Muscle layer of duodenum (tissue), 2 donors: ENCODE data around the gene ALKBH5.

Experiments used
- H3K27ac ChIP-seq: one replicate; pipeline ENCODE4 v1.7.0; 2013; ENCODE audit warnings: mild to moderate bottlenecking, low read length
- H3K27me3 ChIP-seq: one replicate; pipeline ENCODE4 v1.7.0; 2013; ENCODE audit warnings: low read depth, mild to moderate bottlenecking, control low read depth, low read length
- H3K36me3 ChIP-seq, 2 donors: one replicate each; pipeline ENCODE4 v1.7.0; 2013; ENCODE audit warnings: low read length in 2 of 2, control low read depth in 1 of 2, mild to moderate bottlenecking in 1 of 2; ENCODE audit not compliant: insufficient read depth in 2 of 2, control insufficient read depth in 1 of 2
- H3K4me1 ChIP-seq, 2 donors: one replicate each; pipeline ENCODE4 v1.7.0; 2013; ENCODE audit warnings: low read length in 2 of 2, mild to moderate bottlenecking in 2 of 2, control low read depth in 1 of 2, moderate library complexity in 1 of 2; ENCODE audit not compliant: insufficient read depth in 2 of 2, control insufficient read depth in 1 of 2
- H3K4me3 ChIP-seq, 2 donors: one replicate each; pipeline ENCODE4 v1.7.0; 2013; ENCODE audit warnings: low read length in 2 of 2, low read depth in 1 of 2, mild to moderate bottlenecking in 1 of 2
- H3K9me3 ChIP-seq, 2 donors: one replicate each; pipeline ENCODE4 v1.7.0; 2013; ENCODE audit warnings: low read length in 2 of 2, control low read depth in 1 of 2, mild to moderate bottlenecking in 1 of 2; ENCODE audit not compliant: control insufficient read depth in 1 of 2
- donor health status: healthy.

The ALKBH5 gene

DNA sequence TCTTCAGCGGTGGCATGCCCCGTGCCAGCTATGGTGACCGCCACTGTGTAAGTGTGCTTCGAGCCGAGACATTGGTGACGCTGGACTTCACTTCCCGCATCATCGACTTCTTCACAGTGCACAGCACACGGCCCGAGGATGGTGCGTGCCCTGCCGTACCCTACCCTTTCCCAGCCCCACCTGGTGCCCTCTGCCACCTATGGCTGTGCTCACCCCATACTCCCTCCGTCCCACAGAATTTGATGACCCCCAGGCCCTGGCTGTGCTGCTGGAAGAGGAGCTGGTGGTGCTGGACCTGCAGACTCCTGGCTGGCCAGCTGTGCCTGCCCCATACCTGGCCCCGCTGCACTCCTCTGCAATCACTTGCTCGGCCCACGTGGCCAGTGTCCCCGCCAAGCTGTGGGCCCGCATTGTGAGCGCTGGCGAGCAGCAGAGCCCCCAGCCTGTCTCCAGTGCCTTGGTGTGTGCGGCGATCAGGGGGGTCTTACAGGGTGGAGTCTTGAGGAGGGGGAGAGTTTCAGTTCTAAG, 51.3 kb downstream of the ALKBH5 start:
- H3K27ac ChIP-seq = no peak overlapping the region
- peaks cover 0 to 57% of the 10 kb centered on the region in 2 donors for H3K36me3 ChIP-seq

DNA sequence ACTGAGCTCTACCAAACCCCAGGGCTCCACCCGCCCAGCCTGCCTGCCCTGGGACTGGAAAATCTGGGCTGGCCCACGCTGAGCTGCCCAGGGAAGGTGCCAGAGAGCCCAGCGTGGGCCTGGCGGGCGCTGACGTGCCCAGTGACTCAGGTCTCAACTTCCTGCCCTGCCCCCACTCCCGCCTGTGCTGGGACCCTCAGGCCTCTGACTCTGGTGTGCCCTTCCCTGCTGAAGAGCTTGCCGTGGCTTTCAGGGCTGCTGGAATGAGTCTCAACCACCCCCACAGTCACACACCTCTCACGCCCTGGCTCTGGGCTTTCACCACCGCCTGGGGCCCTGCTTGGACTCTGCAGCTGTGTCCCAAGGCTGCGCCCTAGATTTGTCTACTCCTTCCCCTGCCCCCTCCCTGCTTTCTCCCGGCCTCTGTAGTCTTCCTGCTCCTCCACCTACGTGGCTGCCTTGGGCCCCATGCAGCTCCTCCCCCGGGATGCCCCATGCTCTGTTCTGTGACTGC, 52.2 kb downstream of the ALKBH5 start:
- peaks cover 0 to 57% of the 10 kb centered on the region in 2 donors for H3K36me3 ChIP-seq
- H3K4me3 ChIP-seq = no peak overlapping the region
- no peaks in the 10 kb centered on the region for H3K9me3 ChIP-seq
- no peaks in the 10 kb centered on the region for H3K27me3 ChIP-seq
- no peaks in the 10 kb centered on the region for H3K4me1 ChIP-seq
- no peak overlapping the region for H3K27ac ChIP-seq

More for the DNA sequence above, 51.3 kb downstream of the ALKBH5 start:
- H3K4me3 ChIP-seq = no peak overlapping the region
- H3K4me1 ChIP-seq = no peaks in the 10 kb centered on the region
- no peaks in the 10 kb centered on the region for H3K27me3 ChIP-seq
- no peaks in the 10 kb centered on the region for H3K9me3 ChIP-seq

DNA sequence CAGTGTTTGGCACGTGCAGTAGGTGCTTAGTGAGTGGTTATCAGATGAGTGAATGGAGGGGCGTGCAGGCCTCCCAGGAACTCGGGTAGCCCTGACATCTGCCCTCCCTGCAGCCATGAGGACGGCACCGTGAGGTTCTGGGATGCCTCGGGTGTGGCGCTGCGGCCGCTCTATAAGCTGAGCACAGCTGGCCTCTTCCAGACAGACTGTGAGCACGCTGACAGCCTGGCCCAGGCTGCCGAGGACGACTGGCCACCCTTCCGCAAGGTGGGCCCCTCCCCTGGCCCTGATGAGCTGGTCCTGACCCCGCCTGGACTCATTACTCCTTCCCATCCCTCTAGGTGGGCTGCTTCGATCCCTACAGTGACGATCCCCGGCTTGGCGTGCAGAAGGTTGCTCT, 52.9 kb downstream of the ALKBH5 start:
- Histone ChIP-seq H3K27ac (no peak overlapping the region), H3K4me3 (no peak overlapping the region), H3K27me3 (no peaks in the 10 kb centered on the region), H3K36me3 (peaks cover 0 to 64% of the 10 kb centered on the region in 2 donors), H3K9me3 (no peaks in the 10 kb centered on the region), H3K4me1 (no peaks in the 10 kb centered on the region)

DNA sequence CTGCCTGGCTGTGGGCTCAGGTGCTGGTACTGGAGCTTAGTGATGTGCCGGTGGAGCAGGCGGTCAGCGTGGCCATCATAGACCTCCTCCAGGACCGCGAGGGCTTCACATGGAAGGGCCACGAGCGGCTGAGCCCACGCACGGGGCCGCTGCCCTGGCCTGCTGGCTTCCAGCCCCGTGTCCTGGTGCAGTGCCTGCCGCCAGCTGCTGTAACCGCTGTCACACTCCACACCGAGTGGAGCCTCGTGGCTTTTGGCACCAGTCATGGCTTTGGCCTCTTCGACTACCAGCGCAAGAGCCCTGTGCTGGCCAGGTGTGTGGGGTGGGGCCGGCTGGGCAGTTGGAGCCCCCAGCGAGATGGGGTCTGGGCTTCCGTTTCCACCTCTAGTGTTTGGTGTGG, 53.8 kb downstream of the ALKBH5 start:
- Histone ChIP-seq H3K9me3 (no peaks in the 10 kb centered on the region), H3K4me3 (no peak overlapping the region), H3K36me3 (peaks cover 0 to 68% of the 10 kb centered on the region in 2 donors), H3K4me1 (no peaks in the 10 kb centered on the region), H3K27me3 (no peaks in the 10 kb centered on the region), H3K27ac (no peak overlapping the region)

DNA sequence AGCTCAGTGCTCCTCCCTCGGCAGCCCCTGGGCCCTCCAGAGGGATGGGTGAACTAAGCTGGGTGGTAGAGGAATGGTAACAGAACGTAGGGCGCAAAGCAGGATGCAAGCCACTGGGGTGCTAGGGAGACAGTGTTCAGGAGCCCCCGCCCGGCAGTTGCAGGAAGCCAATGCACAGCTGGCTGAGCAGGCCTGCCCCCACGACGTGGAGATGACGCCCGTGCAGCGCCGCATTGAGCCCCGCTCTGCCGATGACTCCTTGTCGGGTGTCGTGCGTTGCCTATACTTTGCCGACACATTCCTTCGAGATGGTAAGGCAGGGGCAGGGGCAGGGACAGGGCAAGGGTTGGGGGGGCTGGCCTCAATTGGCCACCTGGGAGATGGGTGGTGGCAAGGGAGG, 54.7 kb downstream of the ALKBH5 start:
- no peak overlapping the region for H3K27ac ChIP-seq
- no peaks in the 10 kb centered on the region for H3K9me3 ChIP-seq
- H3K4me3 ChIP-seq = no peak overlapping the region
- no peaks in the 10 kb centered on the region for H3K27me3 ChIP-seq
- peaks cover 0 to 67% of the 10 kb centered on the region in 2 donors for H3K36me3 ChIP-seq
- no peaks in the 10 kb centered on the region for H3K4me1 ChIP-seq

DNA sequence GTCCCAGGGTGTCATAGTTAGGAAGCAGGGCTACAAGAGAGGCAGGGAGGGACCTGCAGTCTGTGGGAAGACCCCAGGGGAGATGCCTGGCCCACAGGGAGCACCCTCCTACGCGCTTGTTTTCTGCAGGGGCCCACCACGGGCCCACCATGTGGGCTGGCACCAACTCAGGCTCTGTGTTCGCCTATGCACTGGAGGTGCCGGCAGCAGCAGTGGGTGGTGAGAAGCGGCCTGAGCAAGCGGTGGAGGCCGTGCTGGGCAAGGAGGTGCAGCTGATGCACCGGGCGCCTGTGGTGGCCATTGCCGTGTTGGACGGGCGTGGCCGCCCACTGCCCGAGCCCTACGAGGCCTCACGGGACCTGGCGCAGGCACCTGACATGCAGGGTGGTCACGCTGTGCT, 56.8 kb downstream of the ALKBH5 start:
- Histone ChIP-seq H3K36me3 (peaks cover 7 to 58% of the 10 kb centered on the region in 2 donors), H3K4me3 (no peak overlapping the region), H3K27ac (no peak overlapping the region)

DNA sequence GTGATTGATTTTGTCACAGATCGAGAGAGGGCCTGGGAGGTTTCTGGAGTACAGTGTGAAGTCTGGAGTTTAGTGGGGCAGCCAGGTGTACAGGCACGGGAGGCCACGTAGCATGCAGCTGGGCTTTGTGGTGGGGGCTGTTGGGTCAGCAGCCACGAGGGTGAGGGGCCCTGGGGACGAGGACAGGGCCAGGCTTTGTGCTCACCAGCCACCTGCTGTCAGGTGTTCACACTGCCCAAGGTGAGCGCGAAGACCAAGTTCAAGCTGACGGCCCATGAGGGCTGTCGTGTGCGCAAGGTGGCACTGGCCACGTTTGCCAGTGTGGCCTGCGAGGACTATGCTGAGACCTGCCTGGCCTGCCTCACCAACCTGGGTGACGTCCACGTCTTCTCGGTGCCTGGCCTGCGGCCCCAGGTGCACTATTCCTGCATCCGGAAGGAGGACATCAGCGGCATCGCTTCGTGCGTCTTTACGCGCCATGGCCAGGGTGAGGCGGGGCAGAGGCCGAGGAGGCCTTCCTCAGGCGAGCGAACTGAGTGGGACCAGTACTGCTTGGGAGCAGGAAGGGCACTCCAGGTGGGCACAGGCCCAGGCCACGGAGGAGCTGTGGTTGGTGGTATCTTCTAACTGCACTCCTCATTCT, 57.7 kb downstream of the ALKBH5 start:
- H3K27ac ChIP-seq = no peak overlapping the region
- no peaks in the 10 kb centered on the region for H3K27me3 ChIP-seq
- no peak overlapping the region for H3K4me3 ChIP-seq
- no peaks in the 10 kb centered on the region for H3K4me1 ChIP-seq
- H3K36me3 ChIP-seq = peaks cover 14 to 58% of the 10 kb centered on the region in 2 donors
- H3K9me3 ChIP-seq = no peaks in the 10 kb centered on the region

More for the DNA sequence above, 56.8 kb downstream of the ALKBH5 start:
- no peaks in the 10 kb centered on the region for H3K4me1 ChIP-seq
- no peaks in the 10 kb centered on the region for H3K27me3 ChIP-seq
- no peaks in the 10 kb centered on the region for H3K9me3 ChIP-seq

DNA sequence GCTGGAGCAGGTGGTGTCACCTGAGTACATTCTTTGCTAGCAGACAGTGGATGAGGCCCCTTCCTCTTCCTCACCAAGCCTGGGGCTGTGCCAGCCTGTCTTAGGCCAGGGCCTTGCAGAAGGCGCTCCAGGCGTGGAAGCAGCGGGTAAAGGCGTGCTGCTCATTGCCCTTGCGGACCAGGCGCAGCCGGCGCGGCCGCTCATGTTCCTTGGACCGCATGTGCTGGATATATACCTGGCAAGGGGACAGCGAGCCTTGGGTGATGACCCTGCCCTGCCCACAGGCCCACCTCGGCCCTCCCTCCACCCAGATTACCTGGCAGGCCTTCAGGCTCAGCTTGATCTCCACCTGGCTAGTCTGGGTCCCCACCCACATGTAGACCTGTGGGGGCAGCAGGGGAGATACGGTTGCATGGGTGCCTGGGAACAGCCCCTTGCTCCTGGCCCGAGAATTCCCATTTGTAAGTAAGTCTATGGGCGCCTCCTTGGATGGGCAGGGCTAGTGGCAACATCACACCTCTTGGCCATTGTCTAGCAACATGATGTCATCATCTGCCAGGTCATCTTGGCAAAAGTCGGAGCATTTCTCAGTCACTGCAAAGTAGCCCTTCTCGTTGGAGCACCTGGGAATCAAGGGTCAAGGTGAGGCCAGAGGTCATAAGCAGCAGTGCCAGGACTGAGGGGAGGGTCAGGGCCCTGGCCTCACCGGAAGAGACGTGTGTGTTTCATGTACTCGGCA, 61.6 kb downstream of the ALKBH5 start:
- Histone ChIP-seq H3K4me3 (no peak overlapping the region), H3K9me3 (no peaks in the 10 kb centered on the region), H3K27ac (no peak overlapping the region), H3K27me3 (no peaks in the 10 kb centered on the region), H3K4me1 (peaks cover 0 to 18% of the 10 kb centered on the region in 2 donors), H3K36me3 (peaks cover 24 to 73% of the 10 kb centered on the region in 2 donors)

DNA sequence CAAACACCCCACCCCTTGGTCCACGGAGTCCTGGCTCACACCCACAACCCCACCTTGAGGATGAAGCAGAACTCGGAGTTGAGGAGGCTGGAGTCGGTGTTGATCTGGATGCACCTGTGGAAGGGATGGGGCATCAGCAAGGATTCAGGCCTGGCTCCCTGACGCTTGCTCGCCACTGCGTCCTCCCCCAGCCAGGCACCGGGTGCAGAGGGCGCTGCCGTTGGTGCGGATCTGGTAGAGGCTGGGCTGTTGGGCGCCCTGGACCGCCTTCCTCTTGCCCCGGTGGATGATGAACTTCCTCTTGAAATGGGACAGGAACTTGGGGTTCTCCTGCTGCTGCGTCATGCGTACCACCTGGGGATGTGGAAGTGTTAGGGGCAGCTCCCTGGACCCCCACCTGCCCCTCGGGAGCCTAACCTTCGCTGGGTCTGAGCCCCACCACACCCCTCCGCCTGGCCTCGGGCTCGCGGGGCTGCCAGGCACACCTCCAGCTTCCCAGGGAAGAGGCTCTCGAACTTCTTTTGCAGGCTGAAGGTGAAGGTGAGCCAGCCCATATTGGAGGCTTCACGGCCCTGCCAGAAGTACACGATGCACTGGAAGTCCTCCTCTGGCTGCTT, 62.6 kb downstream of the ALKBH5 start:
- Histone ChIP-seq H3K4me3 (no peak overlapping the region), H3K27me3 (no peaks in the 10 kb centered on the region), H3K9me3 (no peaks in the 10 kb centered on the region), H3K27ac (no peak overlapping the region), H3K4me1 (peaks cover 0 to 18% of the 10 kb centered on the region in 2 donors), H3K36me3 (peaks cover 33 to 78% of the 10 kb centered on the region in 2 donors)

DNA sequence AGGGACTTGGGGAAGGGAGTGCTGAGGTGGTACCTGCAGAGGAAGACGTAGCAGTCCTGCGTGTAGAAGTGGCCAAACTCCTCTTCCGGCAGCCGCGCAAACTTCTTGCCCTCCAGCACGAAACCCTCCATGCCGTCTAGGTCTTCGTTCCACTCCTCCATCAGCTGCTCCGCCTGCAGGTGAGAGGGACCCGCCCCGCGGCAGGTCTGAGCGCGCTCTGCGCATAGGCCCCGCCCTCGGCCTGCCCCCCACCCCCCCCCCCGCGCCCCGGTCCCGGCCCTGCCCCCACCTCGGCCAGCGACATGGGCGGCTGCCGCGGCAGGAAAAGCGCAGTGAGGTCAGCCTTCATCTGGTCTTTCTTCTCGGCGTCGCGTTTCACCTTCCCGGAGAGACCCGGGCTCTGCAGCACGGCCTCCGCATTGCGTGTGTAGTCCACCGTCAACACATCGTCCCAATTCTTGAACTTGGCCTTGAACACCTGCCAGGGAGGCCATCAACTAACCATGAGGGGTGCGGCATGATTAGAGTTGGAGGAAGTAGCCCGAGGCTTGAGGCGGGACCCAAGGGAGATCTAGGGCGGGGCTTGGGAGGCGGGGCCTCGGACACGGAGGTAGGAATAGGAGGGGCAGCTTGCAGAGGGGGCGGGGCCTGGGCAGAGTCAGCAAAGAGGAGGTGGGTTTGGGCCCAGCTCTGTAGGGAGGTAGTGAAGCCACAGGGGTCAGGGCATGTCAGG, 63.4 kb downstream of the ALKBH5 start:
- Histone ChIP-seq H3K27ac (no peak overlapping the region), H3K4me1 (peaks cover 0 to 18% of the 10 kb centered on the region in 2 donors), H3K4me3 (peak overlapping the region in 1 of 2 donors; percentile 2), H3K27me3 (no peaks in the 10 kb centered on the region), H3K9me3 (no peaks in the 10 kb centered on the region), H3K36me3 (peaks cover 40 to 78% of the 10 kb centered on the region in 2 donors)
